HG03159 (cell line): ENCODE measurements around the gene ZMYM5.
"Not testable (repeated sequence)": the region's sequence is repeated elsewhere in the genome, so short reads cannot be mapped to it uniquely, and the experiment has no call there.

Source experiments
- ATAC-seq: cut with Tn5 transposase; IDR thresholded peaks from one replicate; pipeline ENCODE4 v1.9.1; 2021; ENCODE audit warnings: mild to moderate bottlenecking, moderate library complexity; ENCODE audit not compliant: unreplicated experiment

Gene ZMYM5

GRCh38 chr13:19863323-19864023 is at the start of gene ZMYM5:
TSS of gene ZMYM5 (minus strand) at chr13:19863649. CDS start at chr13:19852180, 11,469 bp downstream.
- ATAC-seq, result peak; percentile 84

DNA sequence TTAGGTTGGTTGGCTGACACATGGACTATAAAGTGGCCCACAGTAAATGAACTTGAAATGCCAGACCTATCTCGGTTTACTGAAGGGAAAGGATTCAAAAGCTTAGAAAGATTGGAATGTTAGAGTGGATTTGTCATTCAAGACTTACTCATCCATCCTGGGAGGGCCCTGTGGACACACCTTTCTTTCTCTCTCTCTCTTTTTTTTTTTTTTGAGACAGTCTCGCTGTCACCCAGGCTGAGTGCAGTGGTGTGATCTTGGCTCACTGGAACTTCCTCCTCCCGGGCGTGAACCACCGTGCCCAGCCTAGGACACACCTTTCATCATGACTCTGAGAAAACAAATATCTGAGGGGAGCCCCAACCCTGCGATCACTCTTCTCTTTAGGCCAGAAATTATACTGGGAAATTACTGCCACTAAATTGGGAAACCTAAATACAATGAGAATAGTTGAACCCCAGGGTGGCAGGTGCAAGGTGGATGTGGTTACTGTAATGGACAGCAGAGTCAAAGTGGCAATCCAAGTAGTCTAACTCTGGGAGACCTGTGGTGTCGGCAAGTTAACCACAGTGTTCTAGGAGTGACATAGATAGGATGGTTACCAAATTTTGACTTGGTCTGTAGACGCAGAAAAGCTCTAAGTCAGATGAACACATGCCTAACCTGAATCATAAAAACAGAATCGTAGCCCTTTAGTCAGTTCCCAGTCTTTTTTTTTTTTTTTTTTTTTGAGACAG is 47.1 kb upstream of the ZMYM5 start:
- ATAC-seq, result no peak

- no peak for ATAC-seq
Observed at GRCh38 chr13:19908350-19908986, 45.0 kb upstream of the ZMYM5 start.

- ATAC-seq, result not testable (repeated sequence)
Observed at GRCh38 chr13:19905487-19906195, 42.2 kb upstream of the ZMYM5 start.

DNA sequence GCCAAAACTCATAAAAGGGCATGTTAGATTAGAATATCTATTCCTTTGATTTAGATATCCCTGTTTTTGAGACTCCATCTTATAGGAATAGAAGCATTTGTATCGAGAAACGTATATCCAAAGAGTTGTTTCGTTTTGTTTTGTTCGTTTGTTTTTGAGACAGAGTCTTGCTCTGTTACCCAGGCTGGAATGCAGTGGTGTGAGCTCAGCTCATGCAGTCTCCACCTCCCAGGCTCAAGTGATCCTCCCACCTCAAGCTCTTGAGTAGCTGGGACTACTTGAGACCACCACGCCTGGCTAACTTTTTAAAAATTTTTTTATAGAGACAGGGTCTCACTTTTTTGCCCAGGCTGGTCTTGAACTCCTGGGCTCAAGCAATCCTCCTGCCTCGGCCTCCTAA is 26.6 kb upstream of the ZMYM5 start:
- ATAC-seq, result no peak

DNA sequence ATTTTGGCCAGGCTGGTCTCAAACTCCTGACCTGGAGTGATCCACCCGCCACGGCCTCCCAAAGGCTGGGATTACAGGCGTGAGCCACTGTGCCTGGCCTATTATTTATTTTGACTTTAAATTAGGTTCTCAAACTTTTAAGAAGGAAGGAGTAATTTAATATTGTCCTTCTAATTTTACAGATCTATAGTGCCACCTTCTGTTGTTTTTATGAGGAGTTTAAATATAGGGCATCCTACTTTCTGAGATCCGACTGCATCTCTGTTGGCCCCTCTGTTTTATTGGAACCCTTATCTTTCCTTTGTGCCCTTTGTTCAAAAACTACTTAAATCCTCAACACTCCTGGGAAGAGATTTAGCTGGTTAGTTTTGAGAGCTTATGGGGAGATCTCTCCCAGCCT is 25.4 kb upstream of the ZMYM5 start:
- no peak for ATAC-seq

GRCh38 chr13:19882231-19882630 is 18.8 kb upstream of the ZMYM5 start:
- ATAC-seq, result no peak

DNA sequence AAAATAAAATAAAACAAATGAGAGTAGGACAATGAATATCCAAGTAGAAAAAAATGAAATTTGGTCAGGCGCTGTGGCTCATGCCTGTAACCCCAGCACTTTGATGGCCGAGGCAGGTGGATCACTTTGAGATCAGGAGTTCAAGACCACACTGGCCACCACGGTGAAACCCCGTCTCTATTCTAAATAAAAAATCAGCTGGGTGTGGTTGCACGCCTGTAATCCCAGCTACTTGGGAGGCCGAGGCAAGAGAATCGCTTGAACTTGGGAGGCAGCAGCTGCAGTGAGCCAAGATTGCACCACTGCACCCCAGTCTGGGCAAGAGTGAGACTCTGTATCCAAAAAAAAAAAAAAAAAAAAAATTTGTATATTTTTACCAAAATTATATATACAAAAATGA is 18.2 kb upstream of the ZMYM5 start:
- no peak for ATAC-seq

GRCh38 chr13:19864746-19865309 is 1.4 kb upstream of the ZMYM5 start:
- peak; percentile 10 for ATAC-seq

DNA sequence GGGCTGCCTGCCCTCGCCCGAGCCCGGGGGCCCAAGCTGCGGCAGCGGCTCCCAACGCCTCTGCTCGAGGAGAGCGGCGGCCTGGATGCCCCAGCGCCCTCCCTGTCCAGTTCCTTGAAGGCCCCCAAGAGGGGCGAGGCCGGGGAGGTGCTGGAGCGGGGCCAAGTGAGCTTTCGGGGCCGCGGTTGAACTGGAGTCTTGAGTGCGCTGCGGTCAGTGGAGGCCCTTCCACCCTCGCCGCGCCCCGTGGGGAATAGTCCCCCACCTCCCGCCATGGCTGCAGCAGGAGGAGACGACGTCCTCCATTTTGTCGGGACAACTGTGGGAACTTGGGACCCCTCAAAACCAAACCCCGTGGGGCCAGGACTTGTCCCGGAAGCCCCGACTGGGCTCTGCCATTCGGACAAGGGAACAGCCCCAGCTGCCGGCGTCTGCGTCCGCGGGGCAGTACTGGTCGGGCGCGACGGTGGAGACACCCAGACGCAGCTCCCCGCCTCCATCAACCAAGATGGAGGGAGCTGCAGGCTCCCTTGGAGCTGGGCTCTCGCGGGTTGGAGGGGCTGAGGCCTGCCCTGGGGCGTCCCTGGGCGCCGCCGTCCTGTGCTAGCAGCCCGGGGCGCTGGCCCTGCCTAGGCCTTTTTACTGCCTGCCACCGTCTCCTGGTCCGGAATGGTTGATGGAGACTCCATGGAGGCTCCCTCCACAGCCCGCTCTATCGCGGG is 736 bp upstream of the ZMYM5 start:
- peak; percentile 29 for ATAC-seq

- peak; percentile 10 for ATAC-seq
Observed at GRCh38 chr13:19862481-19863313, 752 bp downstream of the ZMYM5 start.

DNA sequence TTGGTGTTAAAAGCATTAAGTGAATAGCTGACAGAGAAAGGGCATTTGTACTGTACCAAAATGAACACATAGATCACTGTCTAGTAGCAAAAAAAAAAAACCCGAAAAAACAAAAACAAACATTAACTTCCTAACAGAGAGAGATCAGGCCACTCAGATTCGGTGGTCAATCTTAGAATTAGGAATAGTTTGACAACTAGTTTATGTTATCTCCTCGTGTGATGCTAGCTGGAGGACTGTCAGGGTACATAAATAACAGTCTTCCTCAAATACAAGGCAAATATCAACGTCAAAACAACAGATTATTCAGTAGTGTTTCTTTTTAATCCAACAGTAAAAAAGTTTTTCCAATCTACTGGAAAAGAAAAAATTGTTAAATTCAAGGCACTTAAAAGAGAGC is 1.7 kb downstream of the ZMYM5 start:
- no peak for ATAC-seq

- ATAC-seq, result no peak
Observed at GRCh38 chr13:19860884-19861655, 2.4 kb downstream of the ZMYM5 start.

DNA sequence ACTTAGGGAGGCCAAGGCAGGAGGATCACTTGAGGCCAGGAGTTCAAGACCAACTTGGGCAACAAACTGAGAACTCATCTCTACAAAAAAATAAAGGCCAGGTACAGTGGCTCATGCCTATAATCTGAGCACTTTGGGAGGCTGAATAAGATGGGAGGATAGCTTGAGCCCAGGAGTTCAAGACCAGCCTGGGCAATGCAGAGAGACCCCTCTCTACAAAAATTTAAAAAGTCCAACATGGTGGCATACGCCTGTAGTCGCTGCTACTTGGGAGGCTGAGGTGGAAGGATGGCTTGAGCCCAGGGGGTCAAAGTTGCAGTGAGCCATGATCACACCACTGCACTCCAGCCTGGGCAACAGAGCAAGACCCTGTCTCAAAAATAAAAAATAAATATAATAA is 5.8 kb downstream of the ZMYM5 start:
- ATAC-seq, result not testable (repeated sequence)

DNA sequence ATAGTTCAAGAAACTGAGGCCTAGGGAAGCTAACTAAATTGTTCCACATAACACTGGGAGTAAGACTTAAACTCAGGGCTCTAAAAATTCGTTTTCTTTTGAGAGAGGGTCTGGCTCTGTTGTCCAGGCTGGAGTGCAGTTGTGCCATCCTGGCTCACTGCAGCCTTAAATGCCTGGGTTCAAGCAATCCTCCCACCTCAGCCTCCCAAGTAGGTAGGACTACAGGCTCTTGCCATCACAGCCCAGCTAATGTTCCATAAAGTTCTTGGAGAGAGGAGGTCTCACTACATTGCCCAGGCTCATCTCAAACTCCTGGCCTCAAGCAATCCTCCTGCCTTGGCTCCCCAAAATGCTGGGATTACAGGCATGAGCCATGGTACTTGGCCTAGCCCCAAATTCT is 10.7 kb downstream of the ZMYM5 start:
- ATAC-seq, result no peak

DNA sequence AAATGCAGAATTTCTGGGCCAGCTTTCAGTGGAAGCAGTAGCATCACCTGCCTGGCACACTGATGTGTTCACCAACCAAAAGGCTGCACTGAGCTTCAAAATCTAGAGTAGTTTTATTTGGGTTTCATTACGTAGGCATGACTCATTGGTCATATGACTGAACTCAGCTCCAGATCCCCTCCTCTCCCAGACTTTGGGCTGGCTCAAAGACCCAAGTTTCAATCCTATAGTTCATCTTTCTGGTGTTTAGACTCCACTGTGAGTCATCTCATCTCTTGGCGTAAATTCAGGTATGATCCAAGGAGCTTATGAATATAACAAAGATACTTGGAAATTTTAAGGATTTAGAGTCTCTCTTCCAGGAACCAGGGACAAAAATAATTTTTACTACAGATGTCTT is 17.7 kb downstream of the ZMYM5 start:
- no peak for ATAC-seq

- ATAC-seq, result no peak
Observed at GRCh38 chr13:19838865-19839275, 24.6 kb downstream of the ZMYM5 start.

DNA sequence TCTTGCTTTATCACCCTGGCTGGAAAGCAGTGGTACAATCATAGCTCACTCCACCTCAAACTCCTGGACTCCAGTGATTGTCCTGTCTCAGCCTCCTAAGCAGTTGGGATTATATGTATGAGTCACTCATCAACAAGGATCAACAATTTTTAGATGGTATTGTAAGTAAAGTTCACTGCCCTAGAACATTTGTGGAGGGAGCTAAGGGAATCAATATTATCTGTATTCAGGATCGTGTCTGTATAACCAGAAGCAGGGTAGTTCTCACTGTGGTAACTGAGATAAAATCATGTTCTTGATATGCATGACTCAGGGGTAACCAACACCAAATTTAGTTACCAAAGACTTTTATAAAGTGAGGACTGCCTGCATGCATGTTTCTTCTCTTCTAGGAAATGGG is 27.0 kb downstream of the ZMYM5 start:
- ATAC-seq, result no peak

DNA sequence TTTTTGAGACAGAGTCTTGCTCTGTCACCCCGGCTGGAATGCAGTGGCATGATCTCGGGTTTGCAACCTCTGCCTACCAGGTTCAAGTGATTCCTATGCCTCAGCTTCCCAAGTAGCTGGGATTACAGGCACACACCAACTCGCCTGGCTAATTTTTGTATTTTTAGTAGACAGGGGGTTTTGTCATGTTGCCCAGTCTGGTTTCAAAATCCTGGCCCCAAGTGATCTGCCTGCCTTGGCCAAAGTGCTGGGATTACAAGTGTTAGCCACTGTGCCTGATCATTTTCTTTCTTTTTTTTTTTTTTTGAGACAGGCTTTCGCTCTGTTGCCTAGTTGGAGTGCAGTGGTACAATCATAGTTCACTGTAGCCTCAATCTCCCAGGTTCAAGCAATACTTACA is 28.7 kb downstream of the ZMYM5 start:
- no peak for ATAC-seq
